ENCODE results near the gene PALM.

The PALM gene

DNA sequence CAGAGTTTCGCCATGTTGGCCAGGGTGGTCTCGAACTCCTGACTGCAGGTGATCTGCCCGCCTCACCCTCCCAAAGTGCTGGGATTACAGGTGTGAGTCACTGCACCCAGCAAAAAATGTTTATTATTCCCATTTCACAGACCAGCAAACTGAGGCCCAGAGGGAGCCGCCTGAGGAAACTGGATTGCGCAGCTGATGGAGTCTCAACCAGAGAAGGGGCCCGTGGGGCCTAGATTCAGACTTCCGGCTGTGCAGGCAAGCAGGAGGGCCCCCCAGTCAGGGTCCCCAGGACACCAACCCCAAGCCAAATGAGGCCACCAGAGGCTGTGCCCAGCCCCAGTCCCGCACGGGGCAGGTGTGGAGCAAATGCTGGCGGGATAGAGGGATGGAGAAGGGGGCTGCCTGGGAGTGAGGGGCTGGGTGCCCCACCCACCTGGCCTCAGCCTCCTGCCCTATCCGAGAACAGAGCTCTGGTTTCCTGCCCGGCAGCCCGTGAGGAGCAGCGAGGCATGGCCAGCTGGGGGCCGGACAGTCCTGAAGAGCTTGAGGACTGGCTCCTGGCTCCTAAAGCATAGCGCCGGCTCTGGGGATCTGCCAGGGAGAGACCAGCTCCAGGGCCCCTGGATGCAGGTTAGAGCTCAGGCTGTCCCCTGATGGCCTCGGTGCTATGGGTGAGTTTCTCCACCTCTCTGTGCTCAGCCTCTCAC lies 64.1 kb downstream of the PALM start:
- ATAC-seq, result peak; percentile 8; the same call in 2 of the 3 replicates

DNA sequence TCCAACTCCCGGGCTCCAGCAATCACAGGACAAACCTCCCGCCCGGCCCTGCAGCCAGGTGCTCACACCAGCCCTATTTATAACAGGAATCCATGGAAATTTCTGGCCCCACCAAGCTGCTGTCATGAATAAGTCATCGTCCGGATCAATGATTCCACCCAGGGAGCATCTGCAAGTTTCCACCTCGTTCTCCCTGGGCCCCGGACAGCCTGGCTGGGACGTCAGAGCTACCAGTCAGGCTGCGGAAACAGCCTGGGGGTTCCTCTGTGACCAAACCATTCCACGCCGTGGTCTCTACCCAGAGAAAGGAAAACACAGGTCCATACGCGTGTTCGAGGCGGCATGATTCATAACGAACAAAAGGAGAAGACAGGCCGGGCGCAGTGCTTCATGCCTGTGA lies 67.8 kb downstream of the PALM start:
- no peak for ATAC-seq
- no peak for TF ChIP-seq ZNF565 (CRISPR knock-in tag; conservative IDR thresholded peaks at IDR 0.05; ENCODE audit: low read depth)
- TF ChIP-seq PPARA (CRISPR knock-in tag; IDR thresholded peaks at IDR 0.05; ENCODE audit: borderline replicate concordance), result no peak
- no peak for TF ChIP-seq OSR1 (CRISPR knock-in tag; IDR thresholded peaks at IDR 0.05)
- TF ChIP-seq TOX (CRISPR knock-in tag; IDR thresholded peaks at IDR 0.05; ENCODE audit: borderline replicate concordance), result no peak
- TF ChIP-seq, protein P1, sequence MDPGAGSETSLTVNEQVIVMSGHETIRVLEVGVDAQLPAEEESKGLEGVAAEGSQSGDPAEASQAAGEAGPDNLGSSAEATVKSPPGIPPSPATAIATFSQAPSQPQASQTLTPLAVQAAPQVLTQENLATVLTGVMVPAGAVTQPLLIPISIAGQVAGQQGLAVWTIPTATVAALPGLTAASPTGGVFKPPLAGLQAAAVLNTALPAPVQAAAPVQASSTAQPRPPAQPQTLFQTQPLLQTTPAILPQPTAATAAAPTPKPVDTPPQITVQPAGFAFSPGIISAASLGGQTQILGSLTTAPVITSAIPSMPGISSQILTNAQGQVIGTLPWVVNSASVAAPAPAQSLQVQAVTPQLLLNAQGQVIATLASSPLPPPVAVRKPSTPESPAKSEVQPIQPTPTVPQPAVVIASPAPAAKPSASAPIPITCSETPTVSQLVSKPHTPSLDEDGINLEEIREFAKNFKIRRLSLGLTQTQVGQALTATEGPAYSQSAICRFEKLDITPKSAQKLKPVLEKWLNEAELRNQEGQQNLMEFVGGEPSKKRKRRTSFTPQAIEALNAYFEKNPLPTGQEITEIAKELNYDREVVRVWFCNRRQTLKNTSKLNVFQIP (CRISPR knock-in tag; IDR thresholded peaks at IDR 0.05; ENCODE audit: borderline replicate concordance, low read depth), result no peak
- TF ChIP-seq ARNTL (CRISPR knock-in tag; IDR thresholded peaks at IDR 0.05; ENCODE audit: borderline replicate concordance, low read depth), result no peak
- no peak for TF ChIP-seq ZFP30 (CRISPR knock-in tag; IDR thresholded peaks at IDR 0.05)
- TF ChIP-seq ZFP3 (CRISPR knock-in tag; IDR thresholded peaks at IDR 0.05), result no peak
- TF ChIP-seq BACH2 (CRISPR knock-in tag; IDR thresholded peaks at IDR 0.05; ENCODE audit: borderline replicate concordance), result no peak
- no peak for TF ChIP-seq ESRRG (CRISPR knock-in tag; IDR thresholded peaks at IDR 0.05)
- TF ChIP-seq, protein P2, sequence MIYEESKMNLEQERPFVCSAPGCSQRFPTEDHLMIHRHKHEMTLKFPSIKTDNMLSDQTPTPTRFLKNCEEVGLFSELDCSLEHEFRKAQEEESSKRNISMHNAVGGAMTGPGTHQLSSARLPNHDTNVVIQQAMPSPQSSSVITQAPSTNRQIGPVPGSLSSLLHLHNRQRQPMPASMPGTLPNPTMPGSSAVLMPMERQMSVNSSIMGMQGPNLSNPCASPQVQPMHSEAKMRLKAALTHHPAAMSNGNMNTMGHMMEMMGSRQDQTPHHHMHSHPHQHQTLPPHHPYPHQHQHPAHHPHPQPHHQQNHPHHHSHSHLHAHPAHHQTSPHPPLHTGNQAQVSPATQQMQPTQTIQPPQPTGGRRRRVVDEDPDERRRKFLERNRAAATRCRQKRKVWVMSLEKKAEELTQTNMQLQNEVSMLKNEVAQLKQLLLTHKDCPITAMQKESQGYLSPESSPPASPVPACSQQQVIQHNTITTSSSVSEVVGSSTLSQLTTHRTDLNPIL (CRISPR knock-in tag; IDR thresholded peaks at IDR 0.05; ENCODE audit: low read depth), result no peak
- TF ChIP-seq GLIS3 (CRISPR knock-in tag; IDR thresholded peaks at IDR 0.05), result no peak
- no peak for TF ChIP-seq ZNF70 (CRISPR knock-in tag; IDR thresholded peaks at IDR 0.05)
- TF ChIP-seq CSDC2 (CRISPR knock-in tag; IDR thresholded peaks at IDR 0.05), result no peak

More for the DNA sequence above, 64.1 kb downstream of the PALM start:
- no peak for TF ChIP-seq ARNTL (CRISPR knock-in tag; IDR thresholded peaks at IDR 0.05; ENCODE audit: borderline replicate concordance, low read depth)
- TF ChIP-seq, protein P3, sequence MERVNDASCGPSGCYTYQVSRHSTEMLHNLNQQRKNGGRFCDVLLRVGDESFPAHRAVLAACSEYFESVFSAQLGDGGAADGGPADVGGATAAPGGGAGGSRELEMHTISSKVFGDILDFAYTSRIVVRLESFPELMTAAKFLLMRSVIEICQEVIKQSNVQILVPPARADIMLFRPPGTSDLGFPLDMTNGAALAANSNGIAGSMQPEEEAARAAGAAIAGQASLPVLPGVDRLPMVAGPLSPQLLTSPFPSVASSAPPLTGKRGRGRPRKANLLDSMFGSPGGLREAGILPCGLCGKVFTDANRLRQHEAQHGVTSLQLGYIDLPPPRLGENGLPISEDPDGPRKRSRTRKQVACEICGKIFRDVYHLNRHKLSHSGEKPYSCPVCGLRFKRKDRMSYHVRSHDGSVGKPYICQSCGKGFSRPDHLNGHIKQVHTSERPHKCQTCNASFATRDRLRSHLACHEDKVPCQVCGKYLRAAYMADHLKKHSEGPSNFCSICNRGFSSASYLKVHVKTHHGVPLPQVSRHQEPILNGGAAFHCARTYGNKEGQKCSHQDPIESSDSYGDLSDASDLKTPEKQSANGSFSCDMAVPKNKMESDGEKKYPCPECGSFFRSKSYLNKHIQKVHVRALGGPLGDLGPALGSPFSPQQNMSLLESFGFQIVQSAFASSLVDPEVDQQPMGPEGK (CRISPR knock-in tag; IDR thresholded peaks at IDR 0.05; ENCODE audit: borderline replicate concordance), result no peak
- no peak for TF ChIP-seq PPARA (CRISPR knock-in tag; IDR thresholded peaks at IDR 0.05; ENCODE audit: borderline replicate concordance)
- TF ChIP-seq, protein P1 (CRISPR knock-in tag; IDR thresholded peaks at IDR 0.05; ENCODE audit: borderline replicate concordance, low read depth), result no peak
- TF ChIP-seq RARB (CRISPR knock-in tag; IDR thresholded peaks at IDR 0.05), result no peak
- no peak for TF ChIP-seq ZNF70 (CRISPR knock-in tag; IDR thresholded peaks at IDR 0.05)
- TF ChIP-seq, protein P4, sequence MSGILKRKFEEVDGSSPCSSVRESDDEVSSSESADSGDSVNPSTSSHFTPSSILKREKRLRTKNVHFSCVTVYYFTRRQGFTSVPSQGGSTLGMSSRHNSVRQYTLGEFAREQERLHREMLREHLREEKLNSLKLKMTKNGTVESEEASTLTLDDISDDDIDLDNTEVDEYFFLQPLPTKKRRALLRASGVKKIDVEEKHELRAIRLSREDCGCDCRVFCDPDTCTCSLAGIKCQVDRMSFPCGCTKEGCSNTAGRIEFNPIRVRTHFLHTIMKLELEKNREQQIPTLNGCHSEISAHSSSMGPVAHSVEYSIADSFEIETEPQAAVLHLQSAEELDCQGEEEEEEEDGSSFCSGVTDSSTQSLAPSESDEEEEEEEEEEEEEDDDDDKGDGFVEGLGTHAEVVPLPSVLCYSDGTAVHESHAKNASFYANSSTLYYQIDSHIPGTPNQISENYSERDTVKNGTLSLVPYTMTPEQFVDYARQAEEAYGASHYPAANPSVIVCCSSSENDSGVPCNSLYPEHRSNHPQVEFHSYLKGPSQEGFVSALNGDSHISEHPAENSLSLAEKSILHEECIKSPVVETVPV (CRISPR knock-in tag; IDR thresholded peaks at IDR 0.05), result no peak
- TF ChIP-seq CSDC2 (CRISPR knock-in tag; IDR thresholded peaks at IDR 0.05), result no peak
- TF ChIP-seq BACH2 (CRISPR knock-in tag; IDR thresholded peaks at IDR 0.05; ENCODE audit: borderline replicate concordance), result no peak
- TF ChIP-seq ZNF8 (CRISPR knock-in tag; IDR thresholded peaks at IDR 0.05), result no peak
- no peak for TF ChIP-seq ZC3H10 (CRISPR knock-in tag; IDR thresholded peaks at IDR 0.05)
- TF ChIP-seq ZFP30 (CRISPR knock-in tag; IDR thresholded peaks at IDR 0.05), result no peak
- TF ChIP-seq TCF4 (CRISPR knock-in tag; IDR thresholded peaks at IDR 0.05; ENCODE audit: borderline replicate concordance), result no peak
- TF ChIP-seq, protein P5, sequence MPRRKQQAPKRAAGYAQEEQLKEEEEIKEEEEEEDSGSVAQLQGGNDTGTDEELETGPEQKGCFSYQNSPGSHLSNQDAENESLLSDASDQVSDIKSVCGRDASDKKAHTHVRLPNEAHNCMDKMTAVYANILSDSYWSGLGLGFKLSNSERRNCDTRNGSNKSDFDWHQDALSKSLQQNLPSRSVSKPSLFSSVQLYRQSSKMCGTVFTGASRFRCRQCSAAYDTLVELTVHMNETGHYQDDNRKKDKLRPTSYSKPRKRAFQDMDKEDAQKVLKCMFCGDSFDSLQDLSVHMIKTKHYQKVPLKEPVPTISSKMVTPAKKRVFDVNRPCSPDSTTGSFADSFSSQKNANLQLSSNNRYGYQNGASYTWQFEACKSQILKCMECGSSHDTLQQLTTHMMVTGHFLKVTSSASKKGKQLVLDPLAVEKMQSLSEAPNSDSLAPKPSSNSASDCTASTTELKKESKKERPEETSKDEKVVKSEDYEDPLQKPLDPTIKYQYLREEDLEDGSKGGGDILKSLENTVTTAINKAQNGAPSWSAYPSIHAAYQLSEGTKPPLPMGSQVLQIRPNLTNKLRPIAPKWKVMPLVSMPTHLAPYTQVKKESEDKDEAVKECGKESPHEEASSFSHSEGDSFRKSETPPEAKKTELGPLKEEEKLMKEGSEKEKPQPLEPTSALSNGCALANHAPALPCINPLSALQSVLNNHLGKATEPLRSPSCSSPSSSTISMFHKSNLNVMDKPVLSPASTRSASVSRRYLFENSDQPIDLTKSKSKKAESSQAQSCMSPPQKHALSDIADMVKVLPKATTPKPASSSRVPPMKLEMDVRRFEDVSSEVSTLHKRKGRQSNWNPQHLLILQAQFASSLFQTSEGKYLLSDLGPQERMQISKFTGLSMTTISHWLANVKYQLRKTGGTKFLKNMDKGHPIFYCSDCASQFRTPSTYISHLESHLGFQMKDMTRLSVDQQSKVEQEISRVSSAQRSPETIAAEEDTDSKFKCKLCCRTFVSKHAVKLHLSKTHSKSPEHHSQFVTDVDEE (CRISPR knock-in tag; IDR thresholded peaks at IDR 0.05), result no peak

Measured in SK-N-SH treated with all-trans-retinoic acid at 6 μM for 48 hours (cell line).